Endothelial cell (in vitro differentiated cells): ENCODE measurements around the gene SGCG. TPM values are rescaled to one million over a fixed set of nuclear protein-coding genes. Genes with fewer than 3 reads are reported as not detected.

Experiments
- DNase-seq: peaks from one replicate; pipeline ENCODE4 v3.0.0; 2021; ENCODE audit warnings: low spot score
- H3K27ac Mint-ChIP-seq: one replicate; pipeline ENCODE4 v1.8.0; 2021; ENCODE audit warnings: mixed read lengths, inconsistent platforms; ENCODE audit not compliant: unreplicated experiment
- H3K27me3 Mint-ChIP-seq: one replicate; pipeline ENCODE4 v1.8.0; 2021; ENCODE audit warnings: mild to moderate bottlenecking, moderate library complexity, mixed read lengths, inconsistent platforms; ENCODE audit not compliant: unreplicated experiment
- H3K36me3 Mint-ChIP-seq: one replicate; pipeline ENCODE4 v1.8.0; 2021; ENCODE audit warnings: mild to moderate bottlenecking, low read depth, mixed read lengths, inconsistent platforms; ENCODE audit not compliant: unreplicated experiment
- H3K4me1 Mint-ChIP-seq: one replicate; pipeline ENCODE4 v1.8.0; 2021; ENCODE audit warnings: mild to moderate bottlenecking, mixed read lengths, inconsistent platforms; ENCODE audit not compliant: unreplicated experiment
- H3K4me3 Mint-ChIP-seq: one replicate; pipeline ENCODE4 v1.8.0; 2021; ENCODE audit warnings: mild to moderate bottlenecking, mixed read lengths, inconsistent platforms; ENCODE audit not compliant: unreplicated experiment
- H3K9me3 Mint-ChIP-seq: one replicate; pipeline ENCODE4 v1.8.0; 2021; ENCODE audit warnings: mixed read lengths, inconsistent platforms; ENCODE audit not compliant: unreplicated experiment
- CTCF ChIP-seq: fragments of 200-600 bp; sonication (generic); IDR thresholded peaks from one replicate; pipeline ENCODE4 v1.5.0; 2021; ENCODE audit warnings: antibody characterized with exemption; ENCODE audit not compliant: unreplicated experiment
- total RNA-seq: library from RNA; stranded (reverse); fragmentation: NEBNext Ultra II Directional; extraction: Animal tissue kit (Norgen Biotek cat#: 25700); gene quantifications from one replicate; pipeline ENCODE4 v1.2.1, GENCODE V29; 2021; ENCODE audit not compliant: unreplicated experiment

Gene SGCG
- total RNA-seq, 1 donor from 2014 or later = 0.59 TPM

GRCh38 chr13:23159205-23159759 lies 21.5 kb upstream of the SGCG start:
- H3K27ac Mint-ChIP-seq = no peak overlapping the region
- H3K9me3 Mint-ChIP-seq = no peaks in the 10 kb centered on the region
- H3K27me3 Mint-ChIP-seq = peaks cover 6% of the 10 kb centered on the region
- H3K36me3 Mint-ChIP-seq = peaks cover 3% of the 10 kb centered on the region
- peak; percentile 74 for DNase-seq
- peak; percentile 74 for TF ChIP-seq CTCF
- H3K4me1 Mint-ChIP-seq = peaks cover 6% of the 10 kb centered on the region
- H3K4me3 Mint-ChIP-seq = peak overlapping the region; percentile 93

DNA sequence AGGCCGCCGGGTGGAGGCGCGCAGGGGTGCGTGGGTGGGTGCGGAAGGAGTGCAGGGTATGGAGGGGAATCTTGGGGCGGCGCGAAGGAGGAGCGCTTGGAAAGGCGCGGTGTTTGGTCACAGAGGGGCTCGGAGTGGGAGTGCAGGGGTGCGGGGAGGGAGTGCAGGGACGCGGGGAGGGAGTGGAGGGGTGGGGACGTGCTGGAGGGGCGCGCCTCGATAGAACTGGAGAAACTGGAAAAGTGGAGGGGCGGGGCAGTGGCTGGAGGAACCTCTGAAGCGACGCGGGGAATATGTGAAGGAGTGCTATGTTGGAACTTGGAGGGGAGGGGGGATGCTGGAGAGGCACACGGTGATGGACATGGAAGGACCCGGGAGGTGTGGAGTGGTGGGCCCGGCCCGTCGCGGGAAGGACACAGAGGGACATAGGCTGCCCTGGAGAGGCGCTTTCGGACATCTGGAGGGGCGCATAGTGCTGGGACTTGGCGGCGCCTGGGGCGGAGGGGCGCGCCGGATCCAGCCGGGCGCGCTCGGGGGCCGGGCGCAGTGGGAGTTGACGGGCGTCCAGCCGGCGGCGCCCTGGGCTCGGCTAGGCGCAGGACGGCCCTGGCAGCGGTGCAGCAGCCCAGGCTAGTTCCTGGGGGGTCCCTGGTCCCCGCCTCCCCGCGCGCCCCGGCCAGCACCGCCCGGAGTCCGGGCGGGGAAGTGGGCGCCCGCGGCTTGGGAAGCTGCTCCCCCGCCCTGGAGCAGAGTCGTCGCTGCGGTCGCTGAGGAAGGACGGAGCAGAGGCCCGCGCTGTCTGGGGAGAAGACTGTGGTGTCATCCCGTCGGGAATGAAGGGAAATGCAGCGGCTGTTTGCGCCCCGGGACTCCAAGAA lies 20.8 kb upstream of the SGCG start:
- no peak for TF ChIP-seq CTCF
- Mint-ChIP-seq H3K27ac (no peak overlapping the region), H3K9me3 (no peaks in the 10 kb centered on the region), H3K27me3 (peaks cover 7% of the 10 kb centered on the region), H3K4me1 (peaks cover 9% of the 10 kb centered on the region), H3K4me3 (peak overlapping the region; percentile 93), H3K36me3 (peaks cover 3% of the 10 kb centered on the region)
- peak; percentile 25 for DNase-seq

- Mint-ChIP-seq H3K27me3 (peaks cover 7% of the 10 kb centered on the region), H3K4me3 (peak overlapping the region; percentile 90), H3K27ac (no peak overlapping the region), H3K4me1 (peaks cover 9% of the 10 kb centered on the region), H3K36me3 (peaks cover 3% of the 10 kb centered on the region), H3K9me3 (no peaks in the 10 kb centered on the region)
- no peak for TF ChIP-seq CTCF
- DNase-seq = no peak
Measured at GRCh38 chr13:23160638-23161480, 19.9 kb upstream of the SGCG start.

GRCh38 chr13:23161481-23161825 lies 19.3 kb upstream of the SGCG start:
- peaks cover 7% of the 10 kb centered on the region for H3K27me3 Mint-ChIP-seq
- peaks cover 3% of the 10 kb centered on the region for H3K36me3 Mint-ChIP-seq
- no peak overlapping the region for H3K4me3 Mint-ChIP-seq
- no peak for DNase-seq
- H3K4me1 Mint-ChIP-seq = peaks cover 9% of the 10 kb centered on the region
- no peak overlapping the region for H3K27ac Mint-ChIP-seq
- H3K9me3 Mint-ChIP-seq = no peaks in the 10 kb centered on the region
- no peak for TF ChIP-seq CTCF
